MM.1S (cell line): ENCODE results near the gene C17orf107.
A peak's percentile ranks its signal among the peaks of the same experiment; 100 is the strongest.

ENCODE experiments used
- DNase-seq: peaks from one replicate; pipeline ENCODE4 v3.0.0-alpha.2; 2015
- H2AFZ ChIP-seq: fragments of 300-600 bp; sonication (generic); 2 replicates; pipeline ENCODE4 v1.6.0; 2016; ENCODE audit warnings: antibody characterized with exemption, low read length
- H3F3A ChIP-seq: fragments of 300-600 bp; sonication (generic); 2 replicates; pipeline ENCODE4 v1.6.1; 2016; ENCODE audit warnings: mild to moderate bottlenecking, antibody characterized with exemption, low read length, moderate library complexity, mixed read lengths; ENCODE audit not compliant: insufficient read depth
- H3K27ac ChIP-seq: fragments of 300-600 bp; sonication (generic); 2 replicates; pipeline ENCODE4 v1.5.1; 2016; ENCODE audit warnings: mild to moderate bottlenecking, low read length
- H3K27me3 ChIP-seq: fragments of 300-600 bp; sonication (generic); replicated peaks from 2 replicates; pipeline ENCODE4 v1.6.0; 2016; ENCODE audit warnings: low read length; ENCODE audit not compliant: insufficient read depth
- H3K36me3 ChIP-seq: fragments of 300-600 bp; sonication (generic); replicated peaks from 2 replicates; pipeline ENCODE4 v1.6.1; 2016; ENCODE audit warnings: mild to moderate bottlenecking, low read length, mixed read lengths; ENCODE audit not compliant: insufficient read depth
- H3K4me1 ChIP-seq: fragments of 300-600 bp; sonication (generic); 2 replicates; pipeline ENCODE4 v1.6.1; 2016; ENCODE audit warnings: low read length, mixed read lengths
- H3K4me2 ChIP-seq: fragments of 300-600 bp; sonication (generic); 2 replicates; pipeline ENCODE4 v1.6.0; 2016; ENCODE audit warnings: low read depth, low read length
- H3K4me3 ChIP-seq: fragments of 300-600 bp; sonication (generic); 2 replicates; pipeline ENCODE4 v1.5.1; 2016; ENCODE audit warnings: low read length, mixed read lengths
- H3K79me2 ChIP-seq: fragments of 300-600 bp; sonication (generic); 2 replicates; pipeline ENCODE4 v1.6.1; 2016; ENCODE audit warnings: mixed run types, low read length, mixed read lengths
- H3K9ac ChIP-seq: fragments of 300-600 bp; sonication (generic); 2 replicates; pipeline ENCODE4 v1.6.1; 2016; ENCODE audit warnings: low read length, mixed read lengths
- H3K9me2 ChIP-seq: fragments of 300-600 bp; sonication (generic); replicated peaks from 2 replicates; pipeline ENCODE4 v1.6.1; 2016; ENCODE audit warnings: mild to moderate bottlenecking, low read length, mixed read lengths; ENCODE audit not compliant: insufficient read depth
- H3K9me3 ChIP-seq: fragments of 300-600 bp; sonication (generic); replicated peaks from 2 replicates; pipeline ENCODE4 v1.6.1; 2016; ENCODE audit warnings: mild to moderate bottlenecking, low read length, mixed read lengths; ENCODE audit not compliant: insufficient read depth
- H4K20me1 ChIP-seq: fragments of 300-600 bp; sonication (generic); 2 replicates; pipeline ENCODE4 v1.6.1; 2016; ENCODE audit warnings: mild to moderate bottlenecking, low read length, moderate library complexity, mixed read lengths; ENCODE audit not compliant: insufficient read depth
- EZH2 ChIP-seq: fragments of 300-600 bp; sonication (generic); optimal IDR thresholded peaks from 2 replicates; pipeline ENCODE3; 2017; ENCODE audit warnings: low read depth, mild to moderate bottlenecking, antibody characterized with exemption, low read length, mixed read lengths
- EZH2phosphoT487 ChIP-seq: fragments of 300-600 bp; sonication (generic); IDR thresholded peaks from 2 replicates; pipeline ENCODE4 v1.6.1; 2018; ENCODE audit warnings: antibody characterized with exemption, low read length
- TF ChIP-seq, protein P1 (sequence below): fragments of 300-600 bp; sonication (generic); IDR thresholded peaks from 2 replicates; pipeline ENCODE4 v1.5.1; 2016; ENCODE audit warnings: antibody characterized with exemption, low read length, mixed read lengths

Gene C17orf107

DNA sequence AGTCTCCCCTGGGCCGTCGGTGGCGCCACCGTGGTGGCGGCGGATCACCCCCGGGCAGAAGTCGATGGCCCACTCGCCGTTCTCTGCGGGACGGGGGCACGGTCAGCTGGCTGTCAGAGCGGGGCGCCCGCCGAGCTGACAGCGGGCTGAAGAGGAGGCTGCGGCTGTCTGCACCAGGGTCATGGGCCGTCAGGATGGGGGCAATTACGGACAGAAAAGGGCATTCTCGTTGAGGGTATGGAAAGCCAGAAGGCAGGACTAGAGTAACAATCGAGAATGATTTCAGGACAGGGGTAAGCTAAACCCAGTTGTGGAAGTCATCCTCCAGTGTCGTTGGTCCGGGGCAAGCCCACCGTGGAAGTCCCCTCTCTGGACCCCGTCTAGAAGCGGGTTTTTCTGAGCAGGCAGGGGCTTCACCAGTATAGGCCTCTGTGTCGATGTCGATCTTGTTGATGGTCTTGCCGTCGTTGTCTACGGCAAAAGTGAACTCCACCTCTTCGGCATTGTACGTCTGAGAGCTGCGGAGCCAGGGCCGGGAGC is 1.8 kb downstream of the C17orf107 start:
- TF ChIP-seq EZH2phosphoT487 (no peak), EZH2 (no peak)
- TF ChIP-seq, protein P1, sequence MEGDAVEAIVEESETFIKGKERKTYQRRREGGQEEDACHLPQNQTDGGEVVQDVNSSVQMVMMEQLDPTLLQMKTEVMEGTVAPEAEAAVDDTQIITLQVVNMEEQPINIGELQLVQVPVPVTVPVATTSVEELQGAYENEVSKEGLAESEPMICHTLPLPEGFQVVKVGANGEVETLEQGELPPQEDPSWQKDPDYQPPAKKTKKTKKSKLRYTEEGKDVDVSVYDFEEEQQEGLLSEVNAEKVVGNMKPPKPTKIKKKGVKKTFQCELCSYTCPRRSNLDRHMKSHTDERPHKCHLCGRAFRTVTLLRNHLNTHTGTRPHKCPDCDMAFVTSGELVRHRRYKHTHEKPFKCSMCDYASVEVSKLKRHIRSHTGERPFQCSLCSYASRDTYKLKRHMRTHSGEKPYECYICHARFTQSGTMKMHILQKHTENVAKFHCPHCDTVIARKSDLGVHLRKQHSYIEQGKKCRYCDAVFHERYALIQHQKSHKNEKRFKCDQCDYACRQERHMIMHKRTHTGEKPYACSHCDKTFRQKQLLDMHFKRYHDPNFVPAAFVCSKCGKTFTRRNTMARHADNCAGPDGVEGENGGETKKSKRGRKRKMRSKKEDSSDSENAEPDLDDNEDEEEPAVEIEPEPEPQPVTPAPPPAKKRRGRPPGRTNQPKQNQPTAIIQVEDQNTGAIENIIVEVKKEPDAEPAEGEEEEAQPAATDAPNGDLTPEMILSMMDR: no peak
- Histone ChIP-seq H3K9me2 (no peaks in the 10 kb centered on the region), H3K4me2 (no peak overlapping the region), H2AFZ (no peak overlapping the region), H3K4me3 (no peak overlapping the region), H3K9ac (no peak overlapping the region), H3F3A (peaks cover 11% of the 10 kb centered on the region), H3K79me2 (no peaks in the 10 kb centered on the region), H3K4me1 (peaks cover 12% of the 10 kb centered on the region), H3K27ac (no peak overlapping the region), H4K20me1 (no peaks in the 10 kb centered on the region), H3K36me3 (no peaks in the 10 kb centered on the region), H3K27me3 (no peaks in the 10 kb centered on the region), H3K9me3 (no peaks in the 10 kb centered on the region)
- no peak for DNase-seq

GRCh38 chr17:4901648-4902344 is 2.5 kb downstream of the C17orf107 start:
- no peak overlapping the region for H3K27ac ChIP-seq
- no peaks in the 10 kb centered on the region for H3K9me2 ChIP-seq
- H3K9ac ChIP-seq: no peak overlapping the region
- peaks cover 12% of the 10 kb centered on the region for H3K4me1 ChIP-seq
- no peak for DNase-seq
- H3F3A ChIP-seq: peaks cover 11% of the 10 kb centered on the region
- H2AFZ ChIP-seq: no peak overlapping the region
- no peaks in the 10 kb centered on the region for H3K27me3 ChIP-seq
- TF ChIP-seq, protein P1: no peak
- no peak for TF ChIP-seq EZH2
- no peak overlapping the region for H3K4me2 ChIP-seq
- H4K20me1 ChIP-seq: no peaks in the 10 kb centered on the region
- H3K4me3 ChIP-seq: no peak overlapping the region
- no peaks in the 10 kb centered on the region for H3K9me3 ChIP-seq
- H3K36me3 ChIP-seq: no peaks in the 10 kb centered on the region
- no peaks in the 10 kb centered on the region for H3K79me2 ChIP-seq

DNA sequence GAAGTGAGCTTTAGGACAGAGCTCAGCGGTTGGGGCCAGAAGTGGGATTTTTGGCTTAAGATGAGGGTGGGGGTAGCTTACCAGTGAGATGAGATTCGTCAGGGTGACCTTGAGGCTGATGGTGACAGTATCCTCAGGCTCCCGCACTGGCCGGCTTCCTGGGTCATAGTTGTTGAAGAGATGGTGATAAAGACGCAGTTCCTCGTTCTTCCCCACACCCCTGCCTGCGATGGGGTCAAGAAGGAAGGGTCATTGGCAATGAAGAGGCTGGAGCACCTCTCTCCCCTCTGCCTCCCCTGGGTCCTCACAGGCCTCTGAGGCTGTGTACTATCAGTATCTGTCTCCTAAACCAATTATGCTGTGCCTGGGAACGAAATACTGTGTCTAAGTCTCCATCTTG is 3.2 kb downstream of the C17orf107 start:
- TF ChIP-seq, protein P1: no peak
- no peak for TF ChIP-seq EZH2phosphoT487
- no peak for TF ChIP-seq EZH2
- no peak for DNase-seq

More for the DNA sequence above, 3.2 kb downstream of the C17orf107 start:
- peaks cover 11% of the 10 kb centered on the region for H3F3A ChIP-seq
- no peaks in the 10 kb centered on the region for H4K20me1 ChIP-seq
- no peaks in the 10 kb centered on the region for H3K9me2 ChIP-seq
- H3K4me1 ChIP-seq: peaks cover 12% of the 10 kb centered on the region
- H3K79me2 ChIP-seq: no peaks in the 10 kb centered on the region
- H3K27me3 ChIP-seq: no peaks in the 10 kb centered on the region
- no peaks in the 10 kb centered on the region for H3K36me3 ChIP-seq
- peak overlapping the region; percentile 37; the same call in 1 of the 2 replicates for H3K4me3 ChIP-seq
- no peak overlapping the region for H3K9ac ChIP-seq
- H3K4me2 ChIP-seq: peak overlapping the region; percentile 77
- H3K9me3 ChIP-seq: no peaks in the 10 kb centered on the region
- no peak overlapping the region; the same call in 1 of the 2 replicates for H3K27ac ChIP-seq
- peak overlapping the region; percentile 43 for H2AFZ ChIP-seq
